DND-41 (cell line): ENCODE measurements around the gene RABGAP1L.

Source experiments
- EZH2 ChIP-seq: IDR thresholded peaks from 3 replicates; pipeline ENCODE4 v1.6.1; 2012; ENCODE audit warnings: borderline replicate concordance, low read depth, mild to moderate bottlenecking, moderate library complexity, low read length, inconsistent platforms; ENCODE audit not compliant: severe bottlenecking
- TF ChIP-seq, protein P1 (sequence below): IDR thresholded peaks from 2 replicates; pipeline ENCODE4 v1.5.1; 2012; ENCODE audit warnings: borderline replicate concordance, low read length, moderate library complexity, mild to moderate bottlenecking; ENCODE audit not compliant: poor library complexity, severe bottlenecking; ENCODE audit errors: extremely low read depth

DNA sequence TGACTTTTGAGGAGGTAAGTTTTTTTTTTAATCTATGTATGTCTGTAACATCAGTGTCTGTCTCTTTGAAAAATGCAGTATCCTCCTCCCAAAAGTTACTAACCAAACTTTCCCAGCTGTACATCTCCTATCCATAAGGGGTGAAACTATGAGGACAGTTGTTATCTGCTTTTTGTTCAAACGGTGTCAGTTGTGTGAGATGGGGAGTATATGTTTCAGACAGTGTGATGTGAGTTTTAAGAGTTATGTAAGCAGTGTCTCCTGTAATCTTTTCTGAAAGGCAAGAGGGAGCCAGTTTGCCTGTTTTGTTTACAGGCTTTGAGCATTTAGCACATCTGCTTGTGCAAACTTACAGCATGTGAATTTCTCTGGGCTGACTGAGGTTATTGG, 805.6 kb downstream of the RABGAP1L start:
- TF ChIP-seq EZH2 = no peak
- TF ChIP-seq, protein P1, sequence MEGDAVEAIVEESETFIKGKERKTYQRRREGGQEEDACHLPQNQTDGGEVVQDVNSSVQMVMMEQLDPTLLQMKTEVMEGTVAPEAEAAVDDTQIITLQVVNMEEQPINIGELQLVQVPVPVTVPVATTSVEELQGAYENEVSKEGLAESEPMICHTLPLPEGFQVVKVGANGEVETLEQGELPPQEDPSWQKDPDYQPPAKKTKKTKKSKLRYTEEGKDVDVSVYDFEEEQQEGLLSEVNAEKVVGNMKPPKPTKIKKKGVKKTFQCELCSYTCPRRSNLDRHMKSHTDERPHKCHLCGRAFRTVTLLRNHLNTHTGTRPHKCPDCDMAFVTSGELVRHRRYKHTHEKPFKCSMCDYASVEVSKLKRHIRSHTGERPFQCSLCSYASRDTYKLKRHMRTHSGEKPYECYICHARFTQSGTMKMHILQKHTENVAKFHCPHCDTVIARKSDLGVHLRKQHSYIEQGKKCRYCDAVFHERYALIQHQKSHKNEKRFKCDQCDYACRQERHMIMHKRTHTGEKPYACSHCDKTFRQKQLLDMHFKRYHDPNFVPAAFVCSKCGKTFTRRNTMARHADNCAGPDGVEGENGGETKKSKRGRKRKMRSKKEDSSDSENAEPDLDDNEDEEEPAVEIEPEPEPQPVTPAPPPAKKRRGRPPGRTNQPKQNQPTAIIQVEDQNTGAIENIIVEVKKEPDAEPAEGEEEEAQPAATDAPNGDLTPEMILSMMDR = peak; percentile 27
